Thyroid gland (tissue), 4 donors: ENCODE measurements around the gene PHACTR1.

Source experiments
- CTCF ChIP-seq, 6 experiments: fragments of 200-600 bp in 3 of 6; fragments of 450-650 bp in 3 of 6; sonication (generic) in 3 of 6; IDR thresholded peaks; one replicate each; pipeline ENCODE4 v1.5.1; 2016 to 2019; ENCODE audit warnings: antibody characterized with exemption in 6 of 6, mild to moderate bottlenecking in 2 of 6, inconsistent platforms in 1 of 6, moderate library complexity in 1 of 6
- POLR2A ChIP-seq, 2 donors: fragments of 450-650 bp; IDR thresholded peaks; one replicate each; pipeline ENCODE4 v1.6.1; 2017; ENCODE audit warnings: antibody characterized with exemption in 2 of 2, mild to moderate bottlenecking in 2 of 2, moderate library complexity in 1 of 2

- TF ChIP-seq CTCF (IDR thresholded peaks at IDR 0.05) (no peak), POLR2A (IDR thresholded peaks at IDR 0.05) (no peak)
Observed at GRCh38 chr6:13201336-13201735, 484.8 kb downstream of the PHACTR1 start.
